WI38 (cell line): ENCODE measurements around the gene LY9.

Source experiments
- H3K4me3 ChIP-seq: 2 replicates; pipeline ENCODE4 v1.5.1; 2011; ENCODE audit warnings: low read depth, mild to moderate bottlenecking, control low read depth, low read length
- CTCF ChIP-seq: IDR thresholded peaks from 2 replicates; pipeline ENCODE4 v1.5.1; 2012; ENCODE audit warnings: low read depth, mild to moderate bottlenecking, control low read depth, low read length

LY9 gene

GRCh38 chr1:160795951-160796383, at the start of gene LY9:
LY9 (plus strand) TSS chr1:160796174; CDS start chr1:160796188, 14 bp downstream.
- H3K4me3 ChIP-seq, result no peak within 1 kb of the TSS
- no peak for TF ChIP-seq CTCF

- TF ChIP-seq CTCF, result no peak
These were observed 49.0 kb upstream of the LY9 start for GRCh38 chr1:160746836-160747500.

DNA sequence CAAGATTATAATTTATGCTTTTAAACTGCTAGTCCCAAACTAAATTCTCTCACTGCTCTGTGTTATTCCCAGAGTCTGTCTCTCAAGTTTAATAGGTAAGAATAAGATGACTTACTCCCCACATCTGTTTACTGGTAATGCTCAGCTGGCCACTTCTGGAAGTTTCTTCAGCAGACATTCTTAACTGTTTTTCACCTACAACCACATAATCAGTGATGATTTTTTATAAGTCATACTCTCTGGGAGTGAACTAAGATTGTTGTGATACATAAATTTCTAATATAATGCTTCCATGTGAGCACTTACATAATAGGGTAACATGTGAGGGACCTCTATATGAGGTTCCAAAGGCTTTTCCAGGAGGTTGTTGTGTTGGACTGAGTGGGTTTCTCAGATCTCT, 48.3 kb upstream of the LY9 start:
- H3K4me3 ChIP-seq, result no peak overlapping the region
- TF ChIP-seq CTCF, result no peak

More at GRCh38 chr1:160746836-160747500, 49.0 kb upstream of the LY9 start:
- no peak overlapping the region for H3K4me3 ChIP-seq

GRCh38 chr1:160748181-160748877, 47.6 kb upstream of the LY9 start:
- no peak for TF ChIP-seq CTCF

DNA sequence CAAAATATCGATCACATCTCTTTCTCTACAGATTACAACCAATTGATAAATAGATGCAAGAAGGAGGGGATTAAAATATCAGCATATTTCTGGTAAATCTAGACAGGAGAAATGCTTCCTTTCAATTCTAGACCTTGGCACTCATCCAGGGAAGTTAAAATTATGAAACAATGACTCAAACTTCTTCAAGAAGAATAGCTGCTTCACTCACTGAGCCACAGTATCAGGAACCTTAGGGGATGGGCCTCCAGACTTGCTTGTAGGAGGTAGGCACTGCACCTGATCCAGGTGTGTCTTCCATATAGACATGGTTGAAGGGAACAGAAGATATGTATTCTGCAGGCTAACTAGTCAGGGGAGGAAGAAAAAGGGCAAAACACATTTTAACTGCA, 47.1 kb upstream of the LY9 start:
- H3K4me3 ChIP-seq, result no peak overlapping the region
- no peak for TF ChIP-seq CTCF

More at GRCh38 chr1:160748181-160748877, 47.6 kb upstream of the LY9 start:
- H3K4me3 ChIP-seq, result no peak overlapping the region

DNA sequence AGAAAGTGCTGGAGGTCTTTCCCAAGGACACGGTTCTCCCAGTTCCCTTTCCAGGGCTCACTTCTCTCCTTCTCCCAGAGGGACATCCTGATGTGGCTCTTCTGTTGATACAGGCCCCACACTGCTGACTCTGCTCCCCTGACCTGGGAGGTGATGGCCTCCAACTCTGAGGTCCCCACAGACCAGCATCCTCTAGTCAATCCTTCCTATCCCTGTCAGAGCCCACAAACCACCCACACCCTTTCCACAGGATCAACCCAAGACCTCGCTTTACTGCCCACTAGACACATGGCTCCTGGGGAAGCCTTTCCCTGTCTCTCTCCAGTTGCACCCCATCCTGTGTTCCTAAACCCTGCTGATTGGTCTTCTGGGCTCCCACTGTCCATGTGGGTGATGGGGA, 45.4 kb upstream of the LY9 start:
- TF ChIP-seq CTCF, result no peak

DNA sequence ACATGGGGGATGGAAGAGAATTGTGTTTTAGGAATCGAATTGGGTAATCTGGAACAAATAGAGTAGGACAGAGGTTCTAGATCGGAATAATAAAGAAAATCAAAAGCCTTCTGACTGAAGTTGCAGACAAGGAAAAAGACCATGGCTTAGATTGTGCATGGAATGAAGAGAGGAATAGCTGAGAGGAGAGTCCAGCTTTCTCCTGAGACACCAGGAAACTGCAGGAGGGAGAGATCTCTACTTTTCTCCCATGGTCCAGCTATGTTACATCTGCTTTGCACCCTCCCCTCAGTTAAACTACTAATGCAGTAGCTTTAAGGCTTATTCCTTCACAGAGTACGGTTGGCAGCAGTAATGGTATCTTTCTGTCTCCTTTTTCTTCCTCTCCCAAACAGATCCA, 43.6 kb upstream of the LY9 start:
- no peak for TF ChIP-seq CTCF
- no peak overlapping the region for H3K4me3 ChIP-seq

More for the DNA sequence above, 45.4 kb upstream of the LY9 start:
- H3K4me3 ChIP-seq, result no peak overlapping the region
